WTC11 (cell line): ENCODE measurements around the gene ELMO1. TPM values are rescaled to one million over a fixed set of nuclear protein-coding genes. Genes with fewer than 3 reads are reported as not detected.

ENCODE experiments used
- ATAC-seq: fragments of 200-7000 bp; cut with Tn5 transposase; 2 replicates; pipeline ENCODE4 v1.10.0; 2021; ENCODE audit warnings: mild to moderate bottlenecking, moderate library complexity
- CTCF ChIA-PET: fragments of 300-600 bp; sonication (Branson Sonifier 250); formaldehyde crosslinking; loops from one replicate; lab custom pipeline; 2021; ENCODE audit warnings: antibody characterized with exemption; lab: Charles Lee
- POLR2A ChIA-PET: fragments of 350-600 bp; sonication (Branson Sonifier 250); formaldehyde crosslinking; loops from one replicate; lab custom pipeline; 2021; ENCODE audit warnings: antibody characterized with exemption; lab: Charles Lee
- DNase-seq: peaks from one replicate; pipeline ENCODE4 v3.0.0; 2021; ENCODE audit warnings: low spot score
- H3K27ac Mint-ChIP-seq: 2 replicates; pipeline ENCODE4 v1.8.0; 2021; ENCODE audit warnings: mixed read lengths
- H3K27me3 Mint-ChIP-seq: 2 replicates; pipeline ENCODE4 v1.8.0; 2021; ENCODE audit warnings: low read depth, mild to moderate bottlenecking, moderate library complexity, mixed read lengths
- H3K36me3 Mint-ChIP-seq: 2 replicates; pipeline ENCODE4 v1.8.0; 2021; ENCODE audit warnings: mixed read lengths
- H3K4me1 Mint-ChIP-seq: 2 replicates; pipeline ENCODE4 v1.8.0; 2022; ENCODE audit warnings: mixed read lengths
- H3K4me3 Mint-ChIP-seq: 2 replicates; pipeline ENCODE4 v1.8.0; 2021; ENCODE audit warnings: mild to moderate bottlenecking, moderate library complexity, mixed read lengths
- H3K9me3 Mint-ChIP-seq: 2 replicates; pipeline ENCODE4 v1.8.0; 2021; ENCODE audit warnings: mixed read lengths
- CBFB ChIP-seq: sonication (generic); formaldehyde crosslinking; IDR thresholded peaks from 2 replicates; pipeline ENCODE4 v1.8.1; 2022; ENCODE audit warnings: mild to moderate bottlenecking, low read depth, missing genetic modification reagents
- EMX1 ChIP-seq: fragments of 250-450 bp; sonication (Bioruptor Pico); IDR thresholded peaks from 2 replicates; pipeline ENCODE4 v1.8.0; 2021; ENCODE audit warnings: mild to moderate bottlenecking
- ETV6 ChIP-seq: sonication (generic); formaldehyde crosslinking; IDR thresholded peaks from 2 replicates; pipeline ENCODE4 v1.8.1; 2022; ENCODE audit warnings: mild to moderate bottlenecking, missing genetic modification reagents
- FOXJ3 ChIP-seq: sonication (generic); formaldehyde crosslinking; IDR thresholded peaks from 2 replicates; pipeline ENCODE4 v1.9.0; 2021; ENCODE audit warnings: missing genetic modification reagents, mild to moderate bottlenecking, borderline replicate concordance
- HMGA2 ChIP-seq: fragments of 250-450 bp; sonication (Bioruptor Pico); IDR thresholded peaks from 2 replicates; pipeline ENCODE4 v1.4.0; 2021; ENCODE audit warnings: mild to moderate bottlenecking, moderate library complexity
- KAT7 ChIP-seq: sonication (generic); formaldehyde crosslinking; IDR thresholded peaks from 2 replicates; pipeline ENCODE4 v1.8.1; 2023; ENCODE audit warnings: missing genetic modification reagents, mild to moderate bottlenecking, borderline replicate concordance
- MYBL2 ChIP-seq: sonication (generic); formaldehyde crosslinking; IDR thresholded peaks from 2 replicates; pipeline ENCODE4 v1.8.1; 2023; ENCODE audit warnings: mild to moderate bottlenecking, moderate library complexity, missing genetic modification reagents
- NFYB ChIP-seq: sonication (generic); formaldehyde crosslinking; conservative IDR thresholded peaks from 2 replicates; pipeline ENCODE4 v1.8.0; 2022; ENCODE audit warnings: low read depth, missing genetic modification reagents
- NR2C2 ChIP-seq: sonication (generic); formaldehyde crosslinking; IDR thresholded peaks from 2 replicates; pipeline ENCODE4 v1.8.0; 2022; ENCODE audit warnings: mild to moderate bottlenecking, missing genetic modification reagents
- NR3C1 ChIP-seq: sonication (generic); formaldehyde crosslinking; conservative IDR thresholded peaks from 2 replicates; pipeline ENCODE4 v1.8.1; 2023; ENCODE audit warnings: low read depth, mild to moderate bottlenecking, missing genetic modification reagents
- OVOL2 ChIP-seq: fragments of 250-450 bp; sonication (Bioruptor Pico); IDR thresholded peaks from 2 replicates; pipeline ENCODE4 v1.9.0; 2021; ENCODE audit warnings: mild to moderate bottlenecking, borderline replicate concordance
- PRRX2 ChIP-seq: fragments of 250-450 bp; sonication (Bioruptor Pico); IDR thresholded peaks from 2 replicates; pipeline ENCODE4 v1.8.0; 2021; ENCODE audit warnings: mild to moderate bottlenecking
- SOX15 ChIP-seq: fragments of 250-450 bp; sonication (Bioruptor Pico); IDR thresholded peaks from 2 replicates; pipeline ENCODE4 v1.9.0; 2021; ENCODE audit warnings: mild to moderate bottlenecking
- SP1 ChIP-seq: sonication (generic); formaldehyde crosslinking; conservative IDR thresholded peaks from 2 replicates; pipeline ENCODE4 v1.8.1; 2022; ENCODE audit warnings: missing genetic modification reagents
- STAT6 ChIP-seq: sonication (generic); formaldehyde crosslinking; conservative IDR thresholded peaks from 2 replicates; pipeline ENCODE4 v1.8.1; 2023; ENCODE audit warnings: mild to moderate bottlenecking, low read depth, missing genetic modification reagents, moderate library complexity
- TP53 ChIP-seq: sonication (generic); formaldehyde crosslinking; IDR thresholded peaks from 2 replicates; pipeline ENCODE4 v1.8.1; 2023; ENCODE audit warnings: mild to moderate bottlenecking, missing genetic modification reagents
- USF2 ChIP-seq: sonication (generic); formaldehyde crosslinking; IDR thresholded peaks from 2 replicates; pipeline ENCODE4 v1.8.1; 2023; ENCODE audit warnings: mild to moderate bottlenecking, missing genetic modification reagents, moderate library complexity
- ZBTB21 ChIP-seq: sonication (generic); formaldehyde crosslinking; IDR thresholded peaks from 2 replicates; pipeline ENCODE4 v1.8.1; 2023; ENCODE audit warnings: mild to moderate bottlenecking, missing genetic modification reagents, borderline replicate concordance
- ZMAT4 ChIP-seq: fragments of 250-450 bp; sonication (Bioruptor Pico); IDR thresholded peaks from 2 replicates; pipeline ENCODE4 v1.9.0; 2021; ENCODE audit warnings: mild to moderate bottlenecking
- ZNF138 ChIP-seq: sonication (generic); formaldehyde crosslinking; conservative IDR thresholded peaks from 2 replicates; pipeline ENCODE4 v1.8.1; 2022; ENCODE audit warnings: mild to moderate bottlenecking, moderate library complexity, missing genetic modification reagents
- ZNF423 ChIP-seq: fragments of 250-450 bp; sonication (Bioruptor Pico); IDR thresholded peaks from 2 replicates; pipeline ENCODE4 v2.1.2; 2022; ENCODE audit warnings: mild to moderate bottlenecking, moderate library complexity
- ZNF671 ChIP-seq: fragments of 250-450 bp; sonication (Bioruptor Pico); IDR thresholded peaks from 2 replicates; pipeline ENCODE4 v1.8.0; 2021; ENCODE audit warnings: mild to moderate bottlenecking
- ZSCAN18 ChIP-seq: fragments of 250-450 bp; sonication (Bioruptor Pico); IDR thresholded peaks from 2 replicates; pipeline ENCODE4 v2.1.2; 2022; ENCODE audit warnings: mild to moderate bottlenecking, moderate library complexity
- total RNA-seq: library from RNA; stranded (reverse); gene quantifications from 3 replicates; pipeline ENCODE4 v1.2.3, GENCODE V29; 2021
- TF ChIP-seq, protein P1 (sequence below): sonication (generic); formaldehyde crosslinking; IDR thresholded peaks from 2 replicates; pipeline ENCODE4 v1.8.1; 2023; ENCODE audit warnings: mild to moderate bottlenecking, missing genetic modification reagents, borderline replicate concordance

Gene ELMO1
- total RNA-seq, 1 experiment from 2014 or later, result 19.4 TPM

DNA sequence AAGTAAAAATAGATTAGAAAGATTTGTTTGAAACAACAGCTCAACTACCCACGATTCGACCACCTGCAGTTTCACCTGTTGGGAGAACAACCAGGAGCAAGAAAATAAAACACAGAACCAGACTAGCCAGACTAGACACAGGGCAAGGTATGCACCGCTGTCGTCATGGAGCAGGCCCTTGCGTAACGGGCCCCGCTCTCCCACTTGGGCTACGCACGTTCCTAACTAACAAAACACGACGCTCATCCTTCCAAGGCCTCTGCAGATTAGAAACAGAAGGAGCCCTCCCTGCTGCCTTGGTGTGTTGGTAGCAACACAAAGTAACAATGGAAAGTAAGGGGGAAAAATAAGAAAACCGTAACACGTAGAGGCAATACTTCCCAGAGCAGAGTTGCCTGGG is 45.1 kb upstream of the ELMO1 start (continued):
- no peak for TF ChIP-seq EMX1 (CRISPR knock-in tag)
- TF ChIP-seq ZSCAN18, result no peak

DNA sequence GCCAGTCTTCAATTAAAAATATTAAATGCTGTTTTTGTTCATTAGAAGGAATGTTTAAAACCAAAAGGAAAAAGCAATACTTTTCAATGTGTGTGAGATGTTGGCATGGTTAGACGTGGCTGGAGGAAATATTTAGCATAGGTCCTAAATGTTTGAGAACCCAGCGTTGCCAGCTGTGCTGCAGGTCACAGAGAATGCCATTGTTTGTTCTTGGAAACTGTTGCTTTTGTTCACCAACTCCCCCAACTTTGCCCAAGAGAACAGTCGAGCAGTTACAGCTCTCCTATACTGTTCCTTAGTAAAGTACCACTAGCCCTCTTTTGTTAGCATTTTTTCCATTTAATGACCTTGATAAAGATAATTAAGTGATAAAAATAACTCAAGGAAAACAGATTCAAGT is 44.5 kb upstream of the ELMO1 start:
- DNase-seq (no peak), ATAC-seq (no peak)
- peak overlapping the region; percentile 66 for H3K4me3 Mint-ChIP-seq
- peaks cover 4% of the 10 kb centered on the region for H3K36me3 Mint-ChIP-seq
- ChIA-PET CTCF (interaction anchor here (0.8 to 2.5 kb wide), 11 partner anchors 8 to 284 kb away, joined by 3 to 64 read pairs (median 5); partner anchors contain the start of gene ELMO1), POLR2A (no interaction called here)
- peaks cover 59% of the 10 kb centered on the region for H3K4me1 Mint-ChIP-seq
- peaks cover 8% of the 10 kb centered on the region for H3K9me3 Mint-ChIP-seq
- H3K27ac Mint-ChIP-seq, result no peak overlapping the region
- no peaks in the 10 kb centered on the region for H3K27me3 Mint-ChIP-seq
- TF ChIP-seq KAT7, result no peak
- TF ChIP-seq STAT6 (CRISPR knock-in tag), result no peak
- no peak for TF ChIP-seq HMGA2 (CRISPR knock-in tag)
- TF ChIP-seq SP1 (CRISPR knock-in tag), result no peak
- TF ChIP-seq, protein P1, sequence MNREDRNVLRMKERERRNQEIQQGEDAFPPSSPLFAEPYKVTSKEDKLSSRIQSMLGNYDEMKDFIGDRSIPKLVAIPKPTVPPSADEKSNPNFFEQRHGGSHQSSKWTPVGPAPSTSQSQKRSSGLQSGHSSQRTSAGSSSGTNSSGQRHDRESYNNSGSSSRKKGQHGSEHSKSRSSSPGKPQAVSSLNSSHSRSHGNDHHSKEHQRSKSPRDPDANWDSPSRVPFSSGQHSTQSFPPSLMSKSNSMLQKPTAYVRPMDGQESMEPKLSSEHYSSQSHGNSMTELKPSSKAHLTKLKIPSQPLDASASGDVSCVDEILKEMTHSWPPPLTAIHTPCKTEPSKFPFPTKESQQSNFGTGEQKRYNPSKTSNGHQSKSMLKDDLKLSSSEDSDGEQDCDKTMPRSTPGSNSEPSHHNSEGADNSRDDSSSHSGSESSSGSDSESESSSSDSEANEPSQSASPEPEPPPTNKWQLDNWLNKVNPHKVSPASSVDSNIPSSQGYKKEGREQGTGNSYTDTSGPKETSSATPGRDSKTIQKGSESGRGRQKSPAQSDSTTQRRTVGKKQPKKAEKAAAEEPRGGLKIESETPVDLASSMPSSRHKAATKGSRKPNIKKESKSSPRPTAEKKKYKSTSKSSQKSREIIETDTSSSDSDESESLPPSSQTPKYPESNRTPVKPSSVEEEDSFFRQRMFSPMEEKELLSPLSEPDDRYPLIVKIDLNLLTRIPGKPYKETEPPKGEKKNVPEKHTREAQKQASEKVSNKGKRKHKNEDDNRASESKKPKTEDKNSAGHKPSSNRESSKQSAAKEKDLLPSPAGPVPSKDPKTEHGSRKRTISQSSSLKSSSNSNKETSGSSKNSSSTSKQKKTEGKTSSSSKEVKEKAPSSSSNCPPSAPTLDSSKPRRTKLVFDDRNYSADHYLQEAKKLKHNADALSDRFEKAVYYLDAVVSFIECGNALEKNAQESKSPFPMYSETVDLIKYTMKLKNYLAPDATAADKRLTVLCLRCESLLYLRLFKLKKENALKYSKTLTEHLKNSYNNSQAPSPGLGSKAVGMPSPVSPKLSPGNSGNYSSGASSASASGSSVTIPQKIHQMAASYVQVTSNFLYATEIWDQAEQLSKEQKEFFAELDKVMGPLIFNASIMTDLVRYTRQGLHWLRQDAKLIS (CRISPR knock-in tag), result no peak
- TF ChIP-seq ZNF671 (CRISPR knock-in tag), result no peak

DNA sequence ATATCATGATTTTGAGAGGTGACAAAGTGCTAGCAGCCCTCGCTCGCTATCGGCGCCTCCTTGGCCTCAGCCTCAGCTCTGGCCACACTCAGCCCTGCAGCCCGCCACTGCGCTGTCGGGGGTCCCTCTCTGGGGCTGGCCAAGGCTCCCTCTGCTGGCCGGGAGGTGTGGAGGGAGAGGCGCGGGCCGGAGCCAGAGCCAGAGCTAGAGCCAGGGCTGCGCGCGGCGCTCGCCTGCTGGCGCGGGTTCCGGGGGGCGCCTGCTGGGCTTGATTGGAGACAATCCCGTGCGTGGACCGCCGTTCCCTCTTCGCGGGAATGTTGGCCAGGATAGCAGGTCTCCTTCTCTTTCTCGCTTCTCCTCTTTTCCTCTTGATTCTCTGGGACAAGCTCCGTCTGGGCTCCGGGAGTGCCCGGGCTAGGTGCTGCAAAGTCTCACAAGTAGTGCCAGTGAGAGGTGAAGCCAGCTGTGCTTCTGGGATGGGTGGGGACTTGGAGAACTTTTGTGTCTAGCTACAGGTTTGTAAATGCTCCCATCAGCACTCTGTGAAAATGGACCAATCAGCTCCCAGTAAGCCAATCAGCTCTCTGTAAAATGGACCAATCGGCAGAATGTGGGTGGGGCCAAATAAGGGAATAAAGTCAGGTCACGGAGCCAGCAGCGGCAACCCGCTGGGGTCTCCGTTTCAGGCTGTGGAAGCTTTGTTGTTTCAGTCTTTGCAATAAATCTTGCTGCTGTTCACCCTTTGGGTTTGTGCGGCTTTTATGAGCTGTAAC is 43.4 kb upstream of the ELMO1 start:
- POLR2A ChIA-PET, result interaction anchor here (0.5 kb wide), 1 partner anchor 211 kb away, joined by 3 read pairs; no protein-coding TSS in a partner anchor
- CTCF ChIA-PET, result interaction anchor here (0.5 to 2.5 kb wide), 51 partner anchors 9 to 1368 kb away, joined by 3 to 64 read pairs (median 4); partner anchors contain the start of gene ELMO1
- no peaks in the 10 kb centered on the region; the same call in 1 of the 2 replicates for H3K27me3 Mint-ChIP-seq
- TF ChIP-seq MYBL2 (CRISPR knock-in tag), result no peak; the same call in 1 of the 2 replicates
- no peak for TF ChIP-seq FOXJ3 (CRISPR knock-in tag)
- TF ChIP-seq TP53 (CRISPR knock-in tag), result 0 out of 2 replicates have a peak, but pooled peaks have one; percentile 64
- TF ChIP-seq USF2 (CRISPR knock-in tag), result peak; percentile 36; the same call in 1 of the 2 replicates
- TF ChIP-seq CBFB (CRISPR knock-in tag), result peak; percentile 66; the same call in 1 of the 2 replicates
- TF ChIP-seq ETV6 (CRISPR knock-in tag), result peak; percentile 69; the same call in 1 of the 2 replicates
- TF ChIP-seq ZNF423 (CRISPR knock-in tag), result peak; percentile 39; the same call in 1 of the 2 replicates
- TF ChIP-seq NR2C2 (CRISPR knock-in tag), result no peak
- TF ChIP-seq OVOL2 (CRISPR knock-in tag), result no peak
- TF ChIP-seq SOX15 (CRISPR knock-in tag), result no peak
- TF ChIP-seq PRRX2, result no peak
- peak; percentile 68; the same call in 1 of the 2 replicates for TF ChIP-seq ZBTB21
- TF ChIP-seq ZMAT4, result no peak
- TF ChIP-seq ZNF138 (CRISPR knock-in tag), result no peak; the same call in 1 of the 2 replicates
- peak; percentile 87 for TF ChIP-seq NFYB
- TF ChIP-seq NR3C1, result no peak

More for the DNA sequence above, 43.4 kb upstream of the ELMO1 start:
- H3K4me3 Mint-ChIP-seq, result peak overlapping the region; percentile 66
- H3K27ac Mint-ChIP-seq, result no peak overlapping the region
- ATAC-seq, result peak; percentile 97
- peak; percentile 94 for DNase-seq
- peaks cover 13% of the 10 kb centered on the region for H3K36me3 Mint-ChIP-seq
- H3K9me3 Mint-ChIP-seq, result peaks cover 12% of the 10 kb centered on the region
- H3K4me1 Mint-ChIP-seq, result peaks cover 55% of the 10 kb centered on the region
